RWPE1 (cell line): ENCODE data around the gene STMND1.

Experiments used
- CTCF ChIA-PET: fragments of 350-600 bp; sonication (Branson Sonifier 250); formaldehyde crosslinking; extraction: SDS; loops from one replicate; lab custom pipeline; 2021; lab: Yijun Ruan, JAX
- POLR2A ChIA-PET: fragments of 400-600 bp; formaldehyde crosslinking; extraction: SDS; loops from one replicate; lab custom pipeline; 2020; ENCODE audit warnings: antibody characterized with exemption; ENCODE audit not compliant: low non-redundant PET; lab: Yijun Ruan, JAX
- DNase-seq: peaks from one replicate; pipeline ENCODE4 v3.0.0; 2012; ENCODE audit warnings: low spot score
- H3K27ac ChIP-seq: fragments of 450-650 bp; 2 replicates; pipeline ENCODE4 v1.5.1; 2017
- TF ChIP-seq, protein P1 (sequence below): fragments of 450-650 bp; conservative IDR thresholded peaks from 2 replicates; pipeline ENCODE4 v1.5.1; 2017; ENCODE audit warnings: low read depth, mild to moderate bottlenecking

Gene STMND1

DNA sequence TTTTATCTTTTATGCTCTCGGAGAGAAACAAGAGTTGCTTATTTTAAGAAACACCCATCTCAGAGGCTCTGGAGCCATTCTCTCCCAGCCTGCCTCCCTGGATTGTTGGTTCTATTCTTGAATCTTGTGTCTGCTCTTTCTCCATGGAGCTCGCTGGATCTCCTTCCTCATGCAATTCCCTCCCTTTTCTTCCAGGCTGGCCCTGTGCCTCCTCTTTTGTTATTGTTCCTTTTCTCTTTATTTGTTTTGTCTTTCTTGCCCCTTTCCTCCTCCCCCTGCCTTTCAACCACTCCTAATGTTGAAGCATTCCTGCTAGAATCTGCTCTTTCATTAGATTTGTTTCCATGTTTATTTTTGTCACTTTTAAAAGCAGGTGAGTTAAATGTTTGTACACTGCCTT lies 76.5 kb downstream of the STMND1 start:
- TF ChIP-seq, protein P1, sequence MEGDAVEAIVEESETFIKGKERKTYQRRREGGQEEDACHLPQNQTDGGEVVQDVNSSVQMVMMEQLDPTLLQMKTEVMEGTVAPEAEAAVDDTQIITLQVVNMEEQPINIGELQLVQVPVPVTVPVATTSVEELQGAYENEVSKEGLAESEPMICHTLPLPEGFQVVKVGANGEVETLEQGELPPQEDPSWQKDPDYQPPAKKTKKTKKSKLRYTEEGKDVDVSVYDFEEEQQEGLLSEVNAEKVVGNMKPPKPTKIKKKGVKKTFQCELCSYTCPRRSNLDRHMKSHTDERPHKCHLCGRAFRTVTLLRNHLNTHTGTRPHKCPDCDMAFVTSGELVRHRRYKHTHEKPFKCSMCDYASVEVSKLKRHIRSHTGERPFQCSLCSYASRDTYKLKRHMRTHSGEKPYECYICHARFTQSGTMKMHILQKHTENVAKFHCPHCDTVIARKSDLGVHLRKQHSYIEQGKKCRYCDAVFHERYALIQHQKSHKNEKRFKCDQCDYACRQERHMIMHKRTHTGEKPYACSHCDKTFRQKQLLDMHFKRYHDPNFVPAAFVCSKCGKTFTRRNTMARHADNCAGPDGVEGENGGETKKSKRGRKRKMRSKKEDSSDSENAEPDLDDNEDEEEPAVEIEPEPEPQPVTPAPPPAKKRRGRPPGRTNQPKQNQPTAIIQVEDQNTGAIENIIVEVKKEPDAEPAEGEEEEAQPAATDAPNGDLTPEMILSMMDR, result no peak
- H3K27ac ChIP-seq, result no peak overlapping the region
- CTCF ChIA-PET, result interaction anchor here (0.7 kb wide), 1 partner anchor 800 kb away, joined by 3 read pairs; no protein-coding TSS in a partner anchor
- DNase-seq, result no peak
- POLR2A ChIA-PET, result no interaction called here

DNA sequence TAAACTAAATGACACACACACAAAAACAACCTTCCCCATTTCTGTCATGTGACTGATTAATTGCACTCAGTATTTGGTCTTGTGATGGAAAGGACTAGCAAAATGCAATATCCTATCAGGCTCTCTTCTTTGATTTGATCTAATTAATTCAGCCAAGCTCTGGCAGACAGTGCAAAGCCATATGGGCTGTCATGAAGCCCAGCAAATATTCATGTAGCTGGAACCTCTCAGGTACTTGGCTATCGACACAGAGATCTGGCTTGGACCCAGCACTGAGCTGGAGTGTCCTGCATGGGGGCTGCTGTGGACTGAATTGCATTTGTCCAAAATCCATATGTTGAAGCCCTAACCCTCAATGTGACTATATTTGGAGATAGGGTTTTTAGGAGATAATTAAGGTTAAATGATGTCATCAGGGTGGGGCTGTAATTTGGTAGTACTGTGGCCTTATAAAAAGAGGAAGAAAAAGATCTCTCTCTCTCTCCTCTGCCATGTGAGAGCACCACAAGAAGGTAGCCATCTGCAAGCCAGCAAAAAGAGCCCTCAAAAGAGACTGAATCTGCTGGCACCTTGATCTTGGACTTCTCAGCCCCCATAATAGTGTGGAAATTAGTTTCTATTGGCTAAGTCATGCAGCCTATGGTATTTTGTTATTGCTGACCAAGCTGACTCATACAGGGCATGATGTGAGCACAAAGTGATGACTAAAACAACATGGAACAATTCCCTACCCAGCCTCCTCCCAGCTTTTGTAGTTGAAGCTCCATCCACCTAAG lies 77.1 kb downstream of the STMND1 start:
- ChIA-PET POLR2A (no interaction called here), CTCF (interaction anchor here (0.7 kb wide), 1 partner anchor 799 kb away, joined by 3 read pairs; no protein-coding TSS in a partner anchor)
- H3K27ac ChIP-seq, result no peak overlapping the region
- DNase-seq, result peak; percentile 29
- TF ChIP-seq, protein P1, result no peak

DNA sequence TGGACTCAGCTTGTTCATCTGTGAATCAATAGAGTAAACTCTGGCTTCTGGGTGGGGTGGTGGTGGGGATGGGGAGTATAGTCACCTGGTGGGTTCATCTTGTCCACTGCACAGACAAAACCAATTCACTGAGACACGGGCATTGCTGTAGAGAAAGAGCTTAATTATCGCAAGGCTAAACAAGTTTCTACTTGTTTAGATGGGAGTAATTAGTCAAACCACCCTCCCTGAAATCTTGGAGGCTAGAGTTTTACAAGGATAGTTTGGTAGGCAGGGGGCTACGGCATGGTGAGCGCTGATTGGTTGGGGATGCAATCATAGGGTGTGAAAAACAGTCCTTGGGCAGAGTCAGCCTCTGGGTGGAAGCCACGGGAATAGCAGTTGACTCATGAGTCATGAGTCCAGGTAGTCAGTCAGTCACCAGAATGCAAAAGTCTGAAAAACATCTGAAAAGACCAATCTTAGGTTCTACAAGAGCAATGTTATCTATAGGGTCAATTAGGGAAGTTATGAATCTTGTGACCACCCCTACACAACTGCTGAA lies 77.8 kb downstream of the STMND1 start:
- peak; percentile 10 for DNase-seq
- ChIA-PET POLR2A (no interaction called here), CTCF (interaction anchor here (1.0 kb wide), 1 partner anchor 401 kb away, joined by 3 read pairs; no protein-coding TSS in a partner anchor)
- no peak overlapping the region for H3K27ac ChIP-seq
- TF ChIP-seq, protein P1, result no peak
